ENCODE data around the gene SOCS1. TPM values are rescaled to one million over a fixed set of nuclear protein-coding genes. Genes with fewer than 3 reads are reported as not detected.

The SOCS1 gene
- total RNA-seq, 1 donor from 2014 or later, result 1.6 TPM

DNA sequence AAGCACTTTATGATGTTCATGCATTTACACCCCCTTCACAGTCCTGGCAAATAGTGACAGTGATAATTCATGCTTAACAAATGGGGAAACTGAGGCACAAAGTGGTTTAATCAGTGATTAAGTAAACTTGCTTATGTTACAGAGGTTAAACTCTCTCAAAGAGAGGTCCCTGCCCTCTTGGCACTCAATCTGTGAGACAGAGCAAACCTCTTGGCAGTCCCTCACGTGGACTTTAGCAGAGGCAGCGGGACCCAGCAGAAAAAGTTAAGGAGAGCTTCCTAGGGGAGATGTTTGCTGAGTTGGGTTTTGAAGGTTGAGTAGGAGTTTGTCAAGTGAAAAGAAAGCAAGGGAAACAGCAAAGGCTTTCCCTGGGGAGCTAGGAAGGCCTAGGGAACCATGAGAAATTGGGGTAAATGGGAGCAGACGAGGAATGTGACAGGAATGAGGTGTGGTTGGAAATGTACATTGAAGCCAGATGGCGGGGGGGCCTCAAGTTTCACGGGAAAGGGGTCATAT is 10.7 kb downstream of the SOCS1 start:
- no peaks in the 10 kb centered on the region for H3K9me3 ChIP-seq (ENCODE audit: low read depth)
- Mint-ChIP-seq H3K4me3 (no peak overlapping the region), H3K27me3 (ENCODE audit: insufficient read depth, low read depth) (no peaks in the 10 kb centered on the region), H3K4me1 (no peaks in the 10 kb centered on the region), H3K9me3 (no peaks in the 10 kb centered on the region), H3K36me3 (no peaks in the 10 kb centered on the region), H3K27ac (no peak overlapping the region)
- H2AFZ ChIP-seq (replicated peaks), result no peak overlapping the region
- no peaks in the 10 kb centered on the region for H3K27me3 ChIP-seq
- no peaks in the 10 kb centered on the region for H4K20me1 ChIP-seq (ENCODE audit: low read depth)
- no peak overlapping the region for H3K27ac ChIP-seq
- H3K4me1 ChIP-seq, result no peaks in the 10 kb centered on the region
- H3K79me2 ChIP-seq (ENCODE audit: low read depth), result no peaks in the 10 kb centered on the region
- no peaks in the 10 kb centered on the region for H3K36me3 ChIP-seq
- H3K4me3 ChIP-seq, result no peak overlapping the region
- no peak for DNase-seq (ENCODE audit: low spot score)
- H3F3A ChIP-seq (ENCODE audit: low read depth), result no peaks in the 10 kb centered on the region
- TF ChIP-seq CTCF (IDR thresholded peaks at IDR 0.05) (no peak), EZH2 (IDR thresholded peaks at IDR 0.05) (no peak)
- no peak overlapping the region for H3K9ac ChIP-seq
- H3K4me2 ChIP-seq, result no peak overlapping the region

- Histone ChIP-seq H3K36me3 (no peaks in the 10 kb centered on the region), H2AFZ (replicated peaks) (no peak overlapping the region), H3F3A (ENCODE audit: low read depth) (no peaks in the 10 kb centered on the region), H3K79me2 (ENCODE audit: low read depth) (no peaks in the 10 kb centered on the region), H3K9me3 (ENCODE audit: low read depth) (no peaks in the 10 kb centered on the region), H3K4me1 (no peaks in the 10 kb centered on the region), H4K20me1 (ENCODE audit: low read depth) (no peaks in the 10 kb centered on the region), H3K27ac (no peak overlapping the region), H3K4me2 (no peak overlapping the region), H3K9ac (no peak overlapping the region), H3K27me3 (no peaks in the 10 kb centered on the region), H3K4me3 (no peak overlapping the region)
- Mint-ChIP-seq H3K36me3 (no peaks in the 10 kb centered on the region), H3K27ac (no peak overlapping the region), H3K9me3 (no peaks in the 10 kb centered on the region), H3K4me3 (no peak overlapping the region), H3K4me1 (no peaks in the 10 kb centered on the region), H3K27me3 (ENCODE audit: insufficient read depth, low read depth) (peaks cover 3% of the 10 kb centered on the region)
- no peak for DNase-seq (ENCODE audit: low spot score)
- no peak for TF ChIP-seq EZH2 (IDR thresholded peaks at IDR 0.05)
- TF ChIP-seq CTCF (IDR thresholded peaks at IDR 0.05), result no peak
- TF ChIP-seq EZH2phosphoT487 (IDR thresholded peaks at IDR 0.05), result no peak
These were observed 13.3 kb downstream of the SOCS1 start for GRCh38 chr16:11242658-11243057.

DNA sequence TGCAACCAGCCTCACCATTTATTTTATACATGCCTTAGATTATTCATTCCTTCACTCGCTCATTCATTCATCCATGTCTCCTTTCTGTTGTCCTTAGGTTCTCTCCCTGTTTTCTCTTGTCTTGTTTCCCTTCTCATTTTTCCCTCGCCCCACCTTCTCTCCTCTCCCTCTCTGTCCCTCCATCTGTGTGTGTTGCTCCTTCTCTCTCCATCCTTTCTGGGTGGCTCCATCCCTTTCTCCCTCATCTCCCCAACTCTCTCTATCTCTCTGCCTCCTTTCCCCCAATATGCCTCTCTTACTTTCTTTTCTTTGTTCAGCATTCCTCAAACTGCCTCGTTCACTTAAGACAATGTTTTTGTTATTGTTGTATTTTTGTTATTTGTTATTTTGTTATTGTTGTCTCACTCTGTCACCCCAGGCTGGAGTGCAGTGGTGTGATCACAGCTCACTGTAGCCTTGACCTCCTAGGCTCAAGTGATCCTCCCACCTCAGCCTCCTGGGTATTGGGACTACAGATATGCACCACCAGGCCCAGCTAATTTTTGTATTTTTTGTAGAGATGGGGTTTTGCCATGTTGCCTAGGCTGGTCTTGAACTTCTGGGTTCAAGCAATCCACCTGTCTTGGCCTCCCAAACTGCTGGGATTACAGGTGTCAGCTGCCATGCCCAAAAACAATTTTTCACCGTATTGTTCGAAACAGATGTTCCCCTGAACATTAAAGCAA is 14.4 kb downstream of the SOCS1 start:
- no peak overlapping the region for H3K4me3 ChIP-seq
- no peaks in the 10 kb centered on the region for H3K36me3 ChIP-seq
- H3K27ac Mint-ChIP-seq, result no peak overlapping the region

More for the DNA sequence above, 14.4 kb downstream of the SOCS1 start:
- no peak overlapping the region for H2AFZ ChIP-seq (replicated peaks)
- no peaks in the 10 kb centered on the region for H3K9me3 Mint-ChIP-seq
- no peaks in the 10 kb centered on the region for H3K79me2 ChIP-seq (ENCODE audit: low read depth)
- H3K27me3 ChIP-seq, result no peaks in the 10 kb centered on the region
- no peaks in the 10 kb centered on the region for H3K9me3 ChIP-seq (ENCODE audit: low read depth)
- no peaks in the 10 kb centered on the region for H3K4me1 Mint-ChIP-seq
- no peak overlapping the region for H3K9ac ChIP-seq
- no peak overlapping the region for H3K4me2 ChIP-seq
- no peak overlapping the region for H3K4me3 Mint-ChIP-seq
- H3K4me1 ChIP-seq, result no peaks in the 10 kb centered on the region
- no peak for DNase-seq (ENCODE audit: low spot score)
- no peak for TF ChIP-seq EZH2phosphoT487 (IDR thresholded peaks at IDR 0.05)
- no peak for TF ChIP-seq CTCF (IDR thresholded peaks at IDR 0.05)
- TF ChIP-seq EZH2 (IDR thresholded peaks at IDR 0.05), result no peak
- H3F3A ChIP-seq (ENCODE audit: low read depth), result no peaks in the 10 kb centered on the region
- no peak overlapping the region for H3K27ac ChIP-seq
- no peaks in the 10 kb centered on the region for H4K20me1 ChIP-seq (ENCODE audit: low read depth)
- peaks cover 3% of the 10 kb centered on the region for H3K27me3 Mint-ChIP-seq (ENCODE audit: insufficient read depth, low read depth)
- no peaks in the 10 kb centered on the region for H3K36me3 Mint-ChIP-seq

Measured in neural progenitor cell (in vitro differentiated cells).